CD14-positive monocyte (primary cell): ENCODE data around the gene CEP68. TPM values are rescaled to one million over a fixed set of nuclear protein-coding genes. Genes with fewer than 3 reads are reported as not detected.

Source experiments
- DNase-seq, 3 donors: peaks; one replicate each; pipeline ENCODE4 v3.0.0-alpha.2; 2011 to 2022
- H2AFZ ChIP-seq: 2 replicates; pipeline ENCODE4 v1.6.0; 2012; ENCODE audit warnings: mild to moderate bottlenecking, low read depth, low read length, inconsistent platforms; ENCODE audit not compliant: insufficient read depth, poor library complexity, severe bottlenecking
- H3K27ac ChIP-seq, 2 donors: 1 replicate in 1 of 2; 2 replicates in 1 of 2; pipeline ENCODE4 v1.5.1; 2012 to 2013; ENCODE audit warnings: low read length in 2 of 2, control low read depth in 1 of 2, inconsistent platforms in 1 of 2, low read depth in 1 of 2, mild to moderate bottlenecking in 1 of 2
- H3K27me3 ChIP-seq, 2 donors: one replicate each; pipeline versions ENCODE4 v1.6.0 to v1.6.1; 2011 to 2013; ENCODE audit warnings: low read length in 2 of 2; ENCODE audit not compliant: control insufficient read depth in 2 of 2, insufficient read depth in 2 of 2
- H3K36me3 ChIP-seq, 2 donors: replicated peaks in 1 of 2; 1 replicate in 1 of 2; 2 replicates in 1 of 2; pipeline versions ENCODE4 v1.5.1 to v1.6.1; 2012 to 2013; ENCODE audit warnings: low read length in 2 of 2, control low read depth in 1 of 2, inconsistent platforms in 1 of 2, mild to moderate bottlenecking in 1 of 2; ENCODE audit not compliant: insufficient read depth in 2 of 2, control insufficient read depth in 1 of 2
- H3K4me1 ChIP-seq, 2 donors: 1 replicate in 1 of 2; 2 replicates in 1 of 2; pipeline versions ENCODE4 v1.5.1 to v1.6.1; 2012 to 2013; ENCODE audit warnings: low read length in 2 of 2, control low read depth in 1 of 2, inconsistent platforms in 1 of 2, mild to moderate bottlenecking in 1 of 2, moderate library complexity in 1 of 2; ENCODE audit not compliant: insufficient read depth in 2 of 2, control insufficient read depth in 1 of 2
- H3K4me2 ChIP-seq: replicated peaks from 2 replicates; pipeline ENCODE3; 2012; ENCODE audit warnings: low read length, moderate library complexity, mild to moderate bottlenecking; ENCODE audit not compliant: poor library complexity, severe bottlenecking; ENCODE audit errors: extremely low read depth
- H3K4me3 ChIP-seq, 3 experiments: fragments of 200-600 bp in 1 of 3; sonication (generic) in 1 of 3; replicated peaks in 1 of 3; 1 replicate in 2 of 3; 2 replicates in 1 of 3; pipeline ENCODE4 v1.5.1; 2011 to 2013; ENCODE audit warnings: low read length in 3 of 3, mild to moderate bottlenecking in 3 of 3, control low read depth in 2 of 3, low read depth in 2 of 3, inconsistent platforms in 1 of 3, moderate library complexity in 1 of 3
- H3K79me2 ChIP-seq: 2 replicates; pipeline ENCODE4 v1.6.0; 2012; ENCODE audit warnings: mild to moderate bottlenecking, control low read depth, inconsistent platforms, low read length, moderate library complexity; ENCODE audit not compliant: insufficient read depth
- H3K9ac ChIP-seq: 2 replicates; pipeline ENCODE4 v1.6.0; 2017; ENCODE audit warnings: low read length, mild to moderate bottlenecking; ENCODE audit not compliant: insufficient read depth, poor library complexity, severe bottlenecking
- H3K9me3 ChIP-seq, 2 donors: replicated peaks in 1 of 2; 1 replicate in 1 of 2; 2 replicates in 1 of 2; pipeline versions ENCODE4 v1.5.1 to v1.6.1; 2012 to 2013; ENCODE audit warnings: low read length in 2 of 2, control low read depth in 1 of 2; ENCODE audit not compliant: control insufficient read depth in 1 of 2, insufficient read depth in 1 of 2
- H4K20me1 ChIP-seq: 2 replicates; pipeline ENCODE4 v1.6.0; 2012; ENCODE audit warnings: mild to moderate bottlenecking, low read length, control low read depth, moderate library complexity; ENCODE audit not compliant: insufficient read depth
- H3K27ac Mint-ChIP-seq, 7 donors: one replicate each; pipeline ENCODE4 v1.8.0; 2020; ENCODE audit warnings: mild to moderate bottlenecking in 7 of 7, mixed read lengths in 7 of 7, moderate library complexity in 6 of 7, inconsistent platforms in 2 of 7
- H3K27me3 Mint-ChIP-seq, 3 donors: one replicate each; pipeline ENCODE4 v1.8.0; 2021 to 2022; ENCODE audit warnings: low read depth in 3 of 3, mild to moderate bottlenecking in 3 of 3, mixed read lengths in 3 of 3, moderate library complexity in 3 of 3, inconsistent platforms in 1 of 3
- H3K36me3 Mint-ChIP-seq, 2 donors: one replicate each; pipeline ENCODE4 v1.8.0; 2020; ENCODE audit warnings: mixed read lengths in 2 of 2, inconsistent platforms in 1 of 2, mild to moderate bottlenecking in 1 of 2
- H3K4me1 Mint-ChIP-seq: one replicate; pipeline ENCODE4 v1.8.0; 2020; ENCODE audit warnings: mild to moderate bottlenecking, mixed read lengths
- H3K4me3 Mint-ChIP-seq, 2 donors: one replicate each; pipeline ENCODE4 v1.8.0; 2020; ENCODE audit warnings: mild to moderate bottlenecking in 2 of 2, mixed read lengths in 2 of 2, moderate library complexity in 1 of 2
- H3K9me3 Mint-ChIP-seq, 7 donors: one replicate each; pipeline ENCODE4 v1.8.0; 2020 to 2022; ENCODE audit warnings: mixed read lengths in 7 of 7, mild to moderate bottlenecking in 6 of 7, moderate library complexity in 6 of 7, inconsistent platforms in 2 of 7
- CTCF ChIP-seq: fragments of 200-600 bp; IDR thresholded peaks from one replicate; pipeline ENCODE4 v1.8.0; 2022; ENCODE audit warnings: antibody characterized with exemption, mild to moderate bottlenecking
- WGBS: methylation state at CpG from one replicate; pipeline ENCODE4 v1.1.5; 2013; ENCODE audit warnings: missing lambda C conversion rate; ENCODE audit not compliant: insufficient coverage; 5-methylcytosine and 5-hydroxymethylcytosine counted together
- intact Hi-C, 2 donors: fragments of 100-400 bp; cut with micrococcal nuclease; formaldehyde crosslinking; loops; one replicate each; pipeline versions ENCODE4 v1.15.0 to v1.15.1; 2023
- polyA plus RNA-seq, 3 donors: library from polyadenylated mRNA; depleted of rRNA in 1 of 3; unstranded in 2 of 3; stranded (reverse) in 1 of 3; fragments of 300-500 nt in 2 of 3; fragments of >200 nt in 1 of 3; fragmentation: Illumina TruSeq in 2 of 3; gene quantifications; 1 replicate in 2 of 3; 2 replicates in 1 of 3; pipeline ENCODE4 v1.2.3, GENCODE V29; 2012 to 2021

The CEP68 gene
- polyA plus RNA-seq, 3 donors: 2.5 to 6.5 (median 2.8) TPM

GRCh38 chr2:65072181-65072970, 16.2 kb downstream of the CEP68 start:
- DNase-seq: no peak
- no peak overlapping the region for H3K9ac ChIP-seq
- no peak overlapping the region for H3K4me3 Mint-ChIP-seq
- no peaks in the 10 kb centered on the region for H3K9me3 ChIP-seq
- no peak overlapping the region for H2AFZ ChIP-seq
- no peaks in the 10 kb centered on the region for H3K27me3 ChIP-seq
- H3K27ac Mint-ChIP-seq: peak overlapping the region in 2 of 7 donors; percentile 59 to 75
- 96% methylated on average over 15 of the region's 20 CpGs for WGBS
- H3K36me3 ChIP-seq: peaks cover 22 to 69% of the 10 kb centered on the region in 2 donors
- no peak overlapping the region for H3K4me2 ChIP-seq
- H3K36me3 Mint-ChIP-seq: peaks cover 25 to 39% of the 10 kb centered on the region in 2 donors
- peaks cover 0 to 1% (median 0%) of the 10 kb centered on the region in 7 donors for H3K9me3 Mint-ChIP-seq
- no peak for TF ChIP-seq CTCF
- H3K4me1 Mint-ChIP-seq: peaks cover 32% of the 10 kb centered on the region
- peaks cover 17% of the 10 kb centered on the region for H3K79me2 ChIP-seq
- H3K27me3 Mint-ChIP-seq: no peaks in the 10 kb centered on the region
- no peak overlapping the region for H3K4me3 ChIP-seq
- peaks cover 70% of the 10 kb centered on the region for H4K20me1 ChIP-seq
- intact Hi-C loops: loop anchor here in 1 of 2 donors (5.0 kb wide), 1 partner anchor 35 kb away; no protein-coding TSS in a partner anchor
- peak overlapping the region in 1 of 2 donors; percentile 23 for H3K27ac ChIP-seq
- H3K4me1 ChIP-seq: peaks cover 15 to 16% of the 10 kb centered on the region in 2 donors

DNA sequence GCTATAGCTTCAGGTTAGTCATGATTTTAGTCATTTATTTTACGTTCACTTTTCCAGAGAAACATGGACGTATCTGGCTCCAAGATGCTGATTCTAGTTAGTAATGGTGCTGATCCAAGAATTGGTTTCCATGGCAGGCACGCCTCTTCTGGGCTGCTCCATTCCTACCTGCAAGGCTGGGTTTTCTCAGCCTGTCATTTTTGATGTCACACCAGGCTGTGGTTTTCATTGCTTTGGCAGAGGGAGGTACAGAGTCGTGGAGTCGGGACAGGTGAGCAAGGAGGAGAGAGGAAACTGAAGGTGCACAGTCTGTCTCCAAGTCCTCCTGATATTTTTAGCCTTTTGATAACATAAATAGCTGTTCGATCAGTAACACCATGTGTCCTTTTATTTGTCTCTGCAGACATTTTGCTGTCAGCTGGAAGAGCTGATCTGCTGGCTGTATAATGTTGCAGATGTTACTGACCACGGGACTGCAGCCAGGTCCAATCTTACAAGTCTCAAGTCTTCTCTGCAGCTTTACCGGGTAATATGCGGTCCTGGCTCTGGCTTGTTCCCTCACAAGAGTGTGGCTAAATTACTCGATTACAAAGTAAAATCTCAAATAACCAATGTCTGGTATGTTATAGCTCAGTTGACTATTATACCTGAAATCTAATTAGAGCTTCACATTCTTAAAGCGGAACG, 17.8 kb downstream of the CEP68 start:
- Histone ChIP-seq H4K20me1 (peaks cover 76% of the 10 kb centered on the region), H2AFZ (no peak overlapping the region), H3K9me3 (no peaks in the 10 kb centered on the region), H3K4me3 (no peak overlapping the region), H3K9ac (no peak overlapping the region), H3K27me3 (no peaks in the 10 kb centered on the region), H3K36me3 (peaks cover 32 to 86% of the 10 kb centered on the region in 2 donors), H3K27ac (no peak overlapping the region), H3K79me2 (peaks cover 9% of the 10 kb centered on the region), H3K4me1 (peaks cover 11 to 12% of the 10 kb centered on the region in 2 donors), H3K4me2 (no peak overlapping the region)
- H3K27me3 Mint-ChIP-seq: peaks cover 0 to 2% (median 0%) of the 10 kb centered on the region in 3 donors
- DNase-seq: no peak
- no peaks in the 10 kb centered on the region for H3K9me3 Mint-ChIP-seq
- peaks cover 37 to 56% of the 10 kb centered on the region in 2 donors for H3K36me3 Mint-ChIP-seq
- WGBS: 100% methylated on average over 6 of the region's 12 CpGs
- H3K27ac Mint-ChIP-seq: peak overlapping the region in 1 of 7 donors; percentile 81
- peaks cover 22% of the 10 kb centered on the region for H3K4me1 Mint-ChIP-seq
- TF ChIP-seq CTCF: no peak
- intact Hi-C loops: loop anchor here in 1 of 2 donors (5.0 kb wide), 1 partner anchor 33 kb away; no protein-coding TSS in a partner anchor
- H3K4me3 Mint-ChIP-seq: no peak overlapping the region
